Muscle layer of duodenum (tissue), 2 donors: ENCODE results near the gene SH2D1B.

ENCODE experiments used
- H3K27ac ChIP-seq: one replicate; pipeline ENCODE4 v1.7.0; 2013; ENCODE audit warnings: mild to moderate bottlenecking, low read length
- H3K27me3 ChIP-seq: one replicate; pipeline ENCODE4 v1.7.0; 2013; ENCODE audit warnings: low read depth, mild to moderate bottlenecking, control low read depth, low read length
- H3K36me3 ChIP-seq, 2 donors: one replicate each; pipeline ENCODE4 v1.7.0; 2013; ENCODE audit warnings: low read length in 2 of 2, control low read depth in 1 of 2, mild to moderate bottlenecking in 1 of 2; ENCODE audit not compliant: insufficient read depth in 2 of 2, control insufficient read depth in 1 of 2
- H3K4me1 ChIP-seq, 2 donors: one replicate each; pipeline ENCODE4 v1.7.0; 2013; ENCODE audit warnings: low read length in 2 of 2, mild to moderate bottlenecking in 2 of 2, control low read depth in 1 of 2, moderate library complexity in 1 of 2; ENCODE audit not compliant: insufficient read depth in 2 of 2, control insufficient read depth in 1 of 2
- H3K4me3 ChIP-seq, 2 donors: one replicate each; pipeline ENCODE4 v1.7.0; 2013; ENCODE audit warnings: low read length in 2 of 2, low read depth in 1 of 2, mild to moderate bottlenecking in 1 of 2
- H3K9me3 ChIP-seq, 2 donors: one replicate each; pipeline ENCODE4 v1.7.0; 2013; ENCODE audit warnings: low read length in 2 of 2, control low read depth in 1 of 2, mild to moderate bottlenecking in 1 of 2; ENCODE audit not compliant: control insufficient read depth in 1 of 2
- donor health status: healthy.

Gene SH2D1B

DNA sequence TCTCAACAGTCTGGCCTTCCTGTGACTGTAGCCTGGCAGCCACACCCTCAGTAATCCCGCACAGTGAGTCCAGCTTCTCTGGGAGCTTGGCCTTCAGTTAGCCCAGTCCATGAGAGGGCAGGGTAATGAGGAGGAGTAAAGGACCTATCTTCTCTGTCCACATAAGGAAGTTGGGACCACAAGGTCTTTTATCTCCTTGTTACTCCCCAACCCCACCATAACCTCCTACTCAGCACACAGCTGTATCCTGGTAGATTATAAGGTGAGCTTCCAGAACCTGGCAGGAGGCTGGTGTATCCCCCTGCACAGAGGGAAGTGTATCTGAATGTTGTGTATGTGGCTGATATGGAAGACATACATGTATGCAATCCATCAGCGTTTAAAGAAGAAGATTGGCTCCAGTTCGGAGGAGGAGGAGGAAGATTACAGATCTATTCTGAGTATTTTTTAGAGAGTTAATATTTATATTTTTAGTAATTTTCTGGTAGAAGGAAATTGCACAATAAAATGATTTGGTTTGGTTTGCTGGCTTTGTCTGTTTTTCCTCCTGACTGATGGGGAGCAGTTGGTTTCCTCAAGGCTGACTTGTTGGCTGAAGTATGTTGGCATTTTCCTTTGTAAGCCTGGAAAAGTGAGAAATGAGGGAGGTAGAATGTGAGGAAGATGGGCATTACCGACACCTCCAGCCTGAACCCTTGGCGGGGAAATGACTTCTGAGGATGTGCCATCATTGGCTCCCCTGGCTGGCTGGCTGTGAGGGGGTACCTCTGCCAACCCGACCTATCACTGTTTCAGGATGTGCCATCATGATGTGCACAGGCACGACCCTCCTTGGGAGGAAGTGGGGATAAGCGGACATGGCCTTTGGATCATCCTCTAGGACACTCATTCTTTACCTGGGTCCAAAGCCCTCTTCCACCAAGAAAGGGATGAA lies 25.4 kb downstream of the SH2D1B start:
- Histone ChIP-seq H3K4me1 (peaks cover 0 to 3% of the 10 kb centered on the region in 2 donors), H3K4me3 (no peak overlapping the region), H3K27ac (no peak overlapping the region)

DNA sequence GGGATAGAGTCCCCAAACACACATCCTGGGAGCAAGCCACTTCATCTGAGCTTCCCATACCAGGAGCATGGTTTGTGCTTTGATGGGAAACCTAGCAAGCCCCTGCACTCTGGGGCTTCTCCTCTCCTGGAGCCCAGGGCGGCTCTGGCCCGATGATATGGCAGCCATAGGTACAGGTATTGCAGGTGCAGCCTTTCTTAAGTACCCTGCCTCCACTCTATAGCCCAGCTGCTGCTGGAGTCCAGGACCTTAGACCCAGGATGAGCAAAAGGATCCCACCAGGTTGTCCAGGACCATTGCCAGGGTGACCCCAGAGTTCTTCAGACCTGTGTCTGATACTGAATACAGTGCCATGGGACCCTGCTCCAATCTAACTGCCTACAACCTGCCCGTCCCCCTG lies 26.2 kb downstream of the SH2D1B start:
- Histone ChIP-seq H3K27ac (no peak overlapping the region), H3K4me3 (no peak overlapping the region), H3K27me3 (no peaks in the 10 kb centered on the region), H3K4me1 (no peaks in the 10 kb centered on the region), H3K9me3 (no peaks in the 10 kb centered on the region), H3K36me3 (no peaks in the 10 kb centered on the region)

More for the DNA sequence above, 25.4 kb downstream of the SH2D1B start:
- Histone ChIP-seq H3K9me3 (no peaks in the 10 kb centered on the region), H3K36me3 (no peaks in the 10 kb centered on the region), H3K27me3 (no peaks in the 10 kb centered on the region)

DNA sequence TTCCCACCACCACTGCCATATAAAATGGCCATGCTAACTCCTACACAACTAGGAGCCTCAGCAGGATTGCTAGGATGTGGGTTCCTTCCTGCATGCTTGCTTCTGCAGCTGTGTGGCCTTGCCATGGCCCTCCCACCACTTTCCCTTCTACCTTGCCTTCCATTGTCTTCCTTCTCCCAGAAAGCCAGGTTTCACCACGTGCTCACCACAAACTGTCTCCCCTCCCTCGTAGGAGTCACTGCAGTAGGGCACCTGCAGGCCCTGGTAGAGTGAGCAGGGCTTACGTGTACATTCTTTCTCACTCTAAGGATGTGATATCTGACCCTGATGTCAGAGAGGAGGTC lies 26.7 kb downstream of the SH2D1B start:
- Histone ChIP-seq H3K9me3 (no peaks in the 10 kb centered on the region), H3K4me3 (no peak overlapping the region), H3K27me3 (no peaks in the 10 kb centered on the region), H3K27ac (no peak overlapping the region), H3K4me1 (no peaks in the 10 kb centered on the region), H3K36me3 (no peaks in the 10 kb centered on the region)

DNA sequence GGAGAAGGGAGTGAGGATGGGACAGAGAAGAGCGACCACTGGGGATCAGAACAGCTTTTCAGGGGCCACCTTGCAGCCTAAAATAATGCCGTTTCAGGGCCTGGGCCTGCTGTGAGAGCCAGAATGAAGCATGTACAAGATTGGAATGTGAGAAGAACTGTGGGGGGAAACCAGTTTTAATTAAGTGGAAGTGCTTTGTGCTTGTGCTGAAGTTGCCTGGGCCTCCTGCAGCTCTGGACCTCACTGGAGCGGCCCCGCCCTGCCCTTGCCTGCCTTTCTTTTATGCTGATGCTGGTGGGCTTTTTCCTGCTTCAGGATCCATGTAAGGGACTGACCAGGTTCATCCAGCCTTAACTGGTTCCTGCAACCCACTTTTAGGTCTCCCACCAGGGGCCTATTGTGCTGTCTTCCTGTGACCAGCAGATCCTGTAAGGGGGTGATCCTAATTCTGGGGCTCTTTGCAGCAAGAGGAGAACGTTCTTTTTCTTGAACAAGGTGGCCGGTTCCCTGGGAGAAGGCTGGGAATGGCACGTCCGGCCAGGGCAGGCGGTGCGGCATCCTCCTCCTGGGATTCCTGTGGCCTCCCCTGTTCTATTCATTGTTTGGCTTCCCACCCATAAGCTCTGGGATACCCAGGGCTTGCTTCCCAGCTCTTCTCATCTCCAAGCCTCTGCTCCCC lies 27.2 kb downstream of the SH2D1B start:
- Histone ChIP-seq H3K4me3 (no peak overlapping the region), H3K36me3 (no peaks in the 10 kb centered on the region)

DNA sequence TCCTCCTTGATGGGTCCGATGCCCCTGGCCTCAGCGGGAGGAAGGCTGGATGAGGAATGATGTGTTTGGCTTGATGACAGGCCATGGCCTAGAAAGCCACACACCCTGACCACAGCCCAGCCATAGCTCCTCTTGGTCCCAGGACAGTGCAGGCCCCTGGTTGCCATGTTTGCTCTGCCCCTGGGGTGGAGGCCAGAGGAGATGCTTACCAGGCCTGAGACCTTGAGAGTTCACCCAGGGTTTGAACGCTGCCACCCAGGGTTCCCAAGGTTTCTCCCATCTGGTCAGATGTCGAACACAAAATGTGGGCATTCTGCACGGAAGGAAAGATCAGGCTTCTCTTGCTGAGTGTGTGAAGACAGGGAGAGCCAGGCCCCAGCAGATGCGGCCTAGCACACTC lies 27.8 kb downstream of the SH2D1B start:
- H3K36me3 ChIP-seq: no peaks in the 10 kb centered on the region
- no peaks in the 10 kb centered on the region for H3K27me3 ChIP-seq
- no peaks in the 10 kb centered on the region for H3K9me3 ChIP-seq
- H3K4me1 ChIP-seq: no peaks in the 10 kb centered on the region
- no peak overlapping the region for H3K4me3 ChIP-seq
- H3K27ac ChIP-seq: no peak overlapping the region

More for the DNA sequence above, 27.2 kb downstream of the SH2D1B start:
- H3K4me1 ChIP-seq: no peaks in the 10 kb centered on the region
- no peaks in the 10 kb centered on the region for H3K9me3 ChIP-seq
- H3K27me3 ChIP-seq: no peaks in the 10 kb centered on the region
- H3K27ac ChIP-seq: no peak overlapping the region

DNA sequence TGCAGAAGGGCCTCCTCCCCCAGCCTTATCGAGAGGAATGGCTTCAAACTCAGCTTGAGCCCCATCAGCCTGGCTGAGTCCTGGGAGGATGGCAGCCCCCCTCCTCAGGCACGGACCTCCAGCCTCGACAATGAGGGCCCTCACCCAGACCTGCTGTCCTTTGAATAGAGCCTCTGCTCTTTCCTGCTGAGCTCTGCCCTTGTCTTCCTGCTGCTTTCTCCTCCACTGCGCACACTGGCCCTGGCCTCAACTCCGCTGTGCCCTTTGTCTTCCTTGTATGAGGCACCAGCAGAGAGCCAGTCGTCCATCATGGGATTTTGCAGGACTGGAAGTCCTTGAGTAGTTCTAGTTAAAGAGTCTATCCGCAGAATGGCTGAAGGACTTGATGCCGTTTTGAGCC lies 28.4 kb downstream of the SH2D1B start:
- H3K36me3 ChIP-seq: no peaks in the 10 kb centered on the region
- no peaks in the 10 kb centered on the region for H3K9me3 ChIP-seq
- H3K27ac ChIP-seq: no peak overlapping the region
- no peak overlapping the region for H3K4me3 ChIP-seq
- no peaks in the 10 kb centered on the region for H3K27me3 ChIP-seq
- H3K4me1 ChIP-seq: no peaks in the 10 kb centered on the region

DNA sequence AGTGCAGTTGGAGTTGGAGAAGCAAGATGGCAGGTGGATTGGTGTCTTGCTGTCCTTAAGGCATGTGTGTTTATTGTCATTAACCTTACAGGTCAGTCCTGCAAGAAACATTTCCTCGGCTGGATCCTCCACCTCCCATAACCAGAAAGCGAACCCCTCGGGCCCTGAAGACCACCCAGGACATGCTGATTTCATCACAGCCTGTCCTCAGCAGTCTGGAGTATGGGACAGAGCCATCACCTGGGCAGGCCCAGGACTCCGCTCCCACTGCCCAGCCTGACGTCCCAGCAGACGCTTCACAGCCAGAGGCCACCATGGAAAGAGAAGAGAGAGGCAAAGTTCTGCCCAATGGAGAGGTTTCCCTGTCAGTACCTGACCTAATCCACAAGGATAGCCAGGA lies 28.8 kb downstream of the SH2D1B start:
- Histone ChIP-seq H3K36me3 (no peaks in the 10 kb centered on the region), H3K27ac (no peak overlapping the region), H3K27me3 (no peaks in the 10 kb centered on the region), H3K4me3 (no peak overlapping the region), H3K9me3 (no peaks in the 10 kb centered on the region), H3K4me1 (no peaks in the 10 kb centered on the region)

DNA sequence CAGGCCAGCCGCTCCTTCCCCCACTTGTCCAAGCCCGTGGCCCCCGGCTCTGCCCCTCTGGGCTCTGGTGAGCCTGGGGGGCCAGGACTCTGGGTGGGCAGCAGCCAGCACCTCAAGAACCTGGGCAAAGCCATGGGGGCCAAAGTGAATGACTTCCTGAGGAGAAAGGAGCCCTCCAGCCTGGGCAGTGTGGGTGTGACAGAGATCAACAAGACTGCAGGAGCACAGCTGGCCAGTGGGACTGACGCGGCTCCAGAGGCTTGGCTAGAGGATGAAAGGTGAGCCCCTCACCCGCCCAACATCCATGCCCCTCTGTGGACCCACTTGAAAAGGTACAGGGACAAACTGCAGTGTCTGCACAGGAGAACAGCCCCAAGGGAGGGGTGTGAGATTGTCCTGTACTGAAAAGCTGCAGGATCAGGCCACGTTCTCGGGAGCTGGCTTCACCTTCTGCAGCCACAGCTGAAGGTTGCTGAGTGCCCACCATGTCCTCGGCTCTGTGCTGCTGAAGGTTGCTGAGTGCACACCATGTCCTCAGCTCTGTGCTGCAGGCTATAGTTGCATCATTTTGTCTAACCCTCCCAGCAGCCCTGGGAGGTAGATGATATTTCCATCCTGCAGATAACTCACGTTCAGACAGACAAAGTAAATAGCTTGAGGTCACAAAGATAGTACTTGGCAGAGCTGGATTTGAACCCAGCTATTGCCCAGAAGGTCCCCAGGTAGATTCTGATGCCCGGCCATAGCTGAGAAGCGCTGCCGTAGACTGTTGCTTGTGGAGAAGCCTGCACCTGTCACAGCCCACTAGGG lies 29.8 kb downstream of the SH2D1B start:
- Histone ChIP-seq H3K27me3 (no peaks in the 10 kb centered on the region), H3K9me3 (no peaks in the 10 kb centered on the region), H3K36me3 (no peaks in the 10 kb centered on the region), H3K27ac (peak overlapping the region; percentile 60), H3K4me1 (no peaks in the 10 kb centered on the region), H3K4me3 (no peak overlapping the region)

DNA sequence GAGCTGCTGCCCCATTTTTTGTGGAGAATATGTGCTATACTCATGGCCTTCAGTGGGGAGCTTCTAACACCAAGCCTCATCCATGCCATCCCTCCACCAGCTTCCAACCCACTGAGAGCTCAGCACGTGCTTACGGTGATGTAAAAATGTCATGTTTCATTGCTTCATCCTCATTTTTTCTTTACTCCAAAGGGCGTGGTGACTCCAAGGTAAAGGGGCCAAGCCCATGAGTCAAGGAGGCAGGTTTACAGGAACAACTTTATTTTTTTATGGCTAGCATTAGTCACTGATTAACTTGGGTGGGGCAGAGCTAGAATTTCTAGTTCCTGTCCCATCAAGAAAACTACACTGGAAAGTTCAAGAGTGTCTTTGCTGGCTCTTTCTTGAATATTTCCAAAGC lies 30.6 kb downstream of the SH2D1B start, which contains the start of gene C1orf226:
Gene C1orf226, plus strand, starts transcription at position 346 of the 400 bp plus-strand sequence. CDS start 174 bp downstream, outside the sequence.
- Histone ChIP-seq H3K27ac (peak within 1 kb of the TSS; percentile 60), H3K36me3 (no peaks in the 10 kb centered on the region)

DNA sequence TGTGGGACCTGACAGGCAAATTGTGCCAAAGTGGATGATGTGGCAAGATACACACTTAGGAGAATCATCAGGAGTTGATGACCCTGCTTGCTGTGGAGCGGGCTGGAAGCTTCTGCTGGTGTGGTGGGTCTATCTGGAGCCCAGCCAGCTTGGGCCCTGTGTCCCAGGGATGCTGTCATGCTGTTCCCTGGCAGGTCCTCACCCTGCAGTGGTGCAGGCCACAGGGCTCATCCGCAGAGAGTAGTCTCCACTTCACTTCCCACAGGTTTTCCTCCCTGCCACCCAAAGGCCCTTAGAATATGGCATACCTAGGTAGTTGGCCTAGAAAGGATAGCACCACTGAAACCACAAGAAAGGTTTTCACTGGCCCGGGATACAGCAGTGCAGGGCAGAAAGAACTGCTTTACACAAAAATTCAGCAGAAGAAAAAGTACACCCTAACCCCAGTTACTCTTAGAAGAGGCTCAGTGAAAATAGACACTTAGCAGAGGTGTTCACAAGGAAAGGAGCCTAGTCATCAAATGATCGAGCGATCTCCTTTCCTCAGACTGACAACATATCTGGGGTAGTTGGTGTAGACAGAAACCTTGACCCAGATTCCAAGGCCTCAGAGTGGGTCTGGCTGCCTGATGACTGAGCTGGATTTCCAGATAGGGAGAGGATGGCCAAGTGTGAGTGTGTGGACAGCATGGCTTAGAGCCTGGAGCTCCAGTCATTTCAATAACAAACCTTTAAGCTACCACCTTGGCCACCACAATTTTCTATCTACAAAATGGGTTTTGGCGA lies 31.7 kb downstream of the SH2D1B start:
- Histone ChIP-seq H3K27ac (no peak overlapping the region), H3K27me3 (no peaks in the 10 kb centered on the region), H3K4me1 (no peaks in the 10 kb centered on the region), H3K36me3 (no peaks in the 10 kb centered on the region), H3K9me3 (no peaks in the 10 kb centered on the region), H3K4me3 (no peak overlapping the region)

More for the DNA sequence above, 30.6 kb downstream of the SH2D1B start, which contains the start of gene C1orf226:
- no peaks in the 10 kb centered on the region for H3K27me3 ChIP-seq
- H3K9me3 ChIP-seq: no peaks in the 10 kb centered on the region
- no peaks in the 10 kb centered on the region for H3K4me1 ChIP-seq
- no peak within 1 kb of the TSS for H3K4me3 ChIP-seq
